Activated gamma-delta T cell treated with Interleukin-2 at 50 U/mL for 16 hours (primary cell): Measurements from ENCODE around the gene TMEM229B.
A peak's percentile ranks its signal among the peaks of the same experiment; 100 is the strongest.

Experiments used
- DNase-seq: peaks from one replicate; pipeline ENCODE4 v3.0.0-alpha.2; 2020

TMEM229B gene

GRCh38 chr14:67485501-67486095 is 2.9 kb downstream of the TMEM229B start:
- no peak for DNase-seq

- no peak for DNase-seq
Observed at GRCh38 chr14:67483579-67484285, 4.8 kb downstream of the TMEM229B start.

- no peak for DNase-seq
Observed at GRCh38 chr14:67482231-67483164, 6.0 kb downstream of the TMEM229B start.

GRCh38 chr14:67480011-67480410 is 8.5 kb downstream of the TMEM229B start:
- no peak for DNase-seq

- DNase-seq = no peak
Observed at GRCh38 chr14:67478800-67479084, 9.8 kb downstream of the TMEM229B start.

- no peak for DNase-seq
Observed at GRCh38 chr14:67477926-67478799, 10.4 kb downstream of the TMEM229B start.

- no peak for DNase-seq
Observed at GRCh38 chr14:67474366-67474765, 14.2 kb downstream of the TMEM229B start.

- DNase-seq = no peak
Observed at GRCh38 chr14:67473290-67474082, 15.0 kb downstream of the TMEM229B start.

- DNase-seq = no peak
Observed at GRCh38 chr14:67472726-67473125, 15.8 kb downstream of the TMEM229B start.

- no peak for DNase-seq
Observed at GRCh38 chr14:67469954-67470353, 18.6 kb downstream of the TMEM229B start.

GRCh38 chr14:67468378-67468730 is 20.2 kb downstream of the TMEM229B start:
- no peak for DNase-seq

GRCh38 chr14:67467134-67467533 is 21.4 kb downstream of the TMEM229B start:
- DNase-seq = no peak

GRCh38 chr14:67464879-67465278 is 23.6 kb downstream of the TMEM229B start:
- no peak for DNase-seq

GRCh38 chr14:67464377-67464776 is 24.1 kb downstream of the TMEM229B start:
- peak; percentile 52 for DNase-seq

- no peak for DNase-seq
Observed at GRCh38 chr14:67463900-67464299, 24.6 kb downstream of the TMEM229B start.

GRCh38 chr14:67461996-67462395 is 26.5 kb downstream of the TMEM229B start:
- DNase-seq = no peak

GRCh38 chr14:67461341-67461985 is 27.1 kb downstream of the TMEM229B start:
- DNase-seq = no peak

GRCh38 chr14:67459336-67459735 is 29.2 kb downstream of the TMEM229B start:
- no peak for DNase-seq

- no peak for DNase-seq
Observed at GRCh38 chr14:67457782-67458181, 30.7 kb downstream of the TMEM229B start.

- DNase-seq = no peak
Observed at GRCh38 chr14:67456732-67457131, 31.8 kb downstream of the TMEM229B start.

- no peak for DNase-seq
Observed at GRCh38 chr14:67453575-67454300, 34.8 kb downstream of the TMEM229B start.
